SKM-1 (cell line): Measurements from ENCODE around the gene CACFD1.

Experiments used
- DNase-seq: peaks from one replicate; lab custom pipeline; 2025; ENCODE audit not compliant: unreplicated experiment; lab: John Stamatoyannopoulos, UW

Gene CACFD1

GRCh38 chr9:133459476-133460404 is at the start of gene CACFD1:
Gene CACFD1 (plus strand): TSS chr9:133459978. CDS start chr9:133460067, 89 bp downstream.
- DNase-seq, result peak; percentile 84

GRCh38 chr9:133415170-133415569 is 44.6 kb upstream of the CACFD1 start:
- no peak for DNase-seq

GRCh38 chr9:133417541-133418461 is 42.0 kb upstream of the CACFD1 start, which contains the start of gene REXO4:
Gene REXO4 (minus strand): TSS chr9:133418010. CDS start chr9:133417844, 166 bp downstream.
- peak; percentile 56 for DNase-seq

GRCh38 chr9:133419005-133419404 is 40.8 kb upstream of the CACFD1 start:
- DNase-seq, result no peak

GRCh38 chr9:133420392-133420827 is 39.4 kb upstream of the CACFD1 start:
- no peak for DNase-seq

GRCh38 chr9:133421615-133422542 is 37.9 kb upstream of the CACFD1 start, which contains the start of gene ADAMTS13:
Gene ADAMTS13 (plus strand): TSS chr9:133422367. CDS start chr9:133422444, 77 bp downstream.
- no peak for DNase-seq

GRCh38 chr9:133423216-133423615 is 36.6 kb upstream of the CACFD1 start:
- no peak for DNase-seq

GRCh38 chr9:133424187-133424586 is 35.6 kb upstream of the CACFD1 start:
- no peak for DNase-seq

- DNase-seq, result no peak
Measured at GRCh38 chr9:133425049-133425632, 34.6 kb upstream of the CACFD1 start.

- DNase-seq, result no peak
Measured at GRCh38 chr9:133426011-133426410, 33.8 kb upstream of the CACFD1 start.

GRCh38 chr9:133427658-133428348 is 32.0 kb upstream of the CACFD1 start:
- DNase-seq, result no peak

GRCh38 chr9:133428617-133429101 is 31.1 kb upstream of the CACFD1 start:
- DNase-seq, result no peak

GRCh38 chr9:133429214-133429613 is 30.6 kb upstream of the CACFD1 start:
- DNase-seq, result no peak

- no peak for DNase-seq
Measured at GRCh38 chr9:133429641-133430161, 30.1 kb upstream of the CACFD1 start.

GRCh38 chr9:133430244-133430643 is 29.5 kb upstream of the CACFD1 start:
- peak; percentile 21 for DNase-seq

GRCh38 chr9:133433351-133433843 is 26.4 kb upstream of the CACFD1 start:
- DNase-seq, result no peak

- no peak for DNase-seq
Measured at GRCh38 chr9:133436681-133437080, 23.1 kb upstream of the CACFD1 start.

GRCh38 chr9:133437753-133438531 is 21.8 kb upstream of the CACFD1 start:
- no peak for DNase-seq
